ENCODE results near the gene FREM1.

FREM1 gene

GRCh38 chr9:14741369-14741768 is 168.9 kb downstream of the FREM1 start:
- H3K4me1 ChIP-seq (ENCODE audit: insufficient read depth, insufficient read length): no peaks in the 10 kb centered on the region
- H3K27me3 ChIP-seq (ENCODE audit: insufficient read depth, insufficient read length): no peaks in the 10 kb centered on the region
- H3K9me3 ChIP-seq (ENCODE audit: insufficient read depth, low read length): 0 out of 2 replicates have a peak, but pooled peaks cover 3% of the 10 kb centered on the region
- TF ChIP-seq ZNF274 (IDR thresholded peaks at IDR 0.05; ENCODE audit: low read depth, low read length) (no peak), SUZ12 (IDR thresholded peaks at IDR 0.05; ENCODE audit: extremely low read depth, insufficient read depth, insufficient read length) (no peak), YY1 (IDR thresholded peaks at IDR 0.05; ENCODE audit: insufficient read depth, insufficient read length) (no peak)
- H3K4me3 ChIP-seq (ENCODE audit: insufficient read length, low read depth): no peak overlapping the region
- DNase-seq (ENCODE audit: low read depth, low spot score): no peak
- H3K36me3 ChIP-seq (ENCODE audit: insufficient read depth, insufficient read length, low read length): no peaks in the 10 kb centered on the region
- H3K9ac ChIP-seq (ENCODE audit: insufficient read length, low read depth): no peak overlapping the region

GRCh38 chr9:14733133-14733532 is 177.1 kb downstream of the FREM1 start:
- no peaks in the 10 kb centered on the region for H3K9me3 ChIP-seq (ENCODE audit: insufficient read depth, low read length)
- H3K9ac ChIP-seq (ENCODE audit: insufficient read length, low read depth): no peak overlapping the region
- no peak overlapping the region for H3K4me3 ChIP-seq (ENCODE audit: insufficient read length, low read depth)
- no peaks in the 10 kb centered on the region for H3K4me1 ChIP-seq (ENCODE audit: insufficient read depth, insufficient read length)
- no peak for TF ChIP-seq SUZ12 (IDR thresholded peaks at IDR 0.05; ENCODE audit: extremely low read depth, insufficient read depth, insufficient read length)
- no peak for TF ChIP-seq ZNF274 (IDR thresholded peaks at IDR 0.05; ENCODE audit: low read depth, low read length)
- TF ChIP-seq YY1 (IDR thresholded peaks at IDR 0.05; ENCODE audit: insufficient read depth, insufficient read length): no peak
- H3K36me3 ChIP-seq (ENCODE audit: insufficient read depth, insufficient read length, low read length): no peaks in the 10 kb centered on the region
- no peak for DNase-seq (ENCODE audit: low read depth, low spot score)
- H3K27me3 ChIP-seq (ENCODE audit: insufficient read depth, insufficient read length): peaks cover 20% of the 10 kb centered on the region

- H3K9me3 ChIP-seq (ENCODE audit: insufficient read depth, low read length): no peaks in the 10 kb centered on the region
- TF ChIP-seq YY1 (IDR thresholded peaks at IDR 0.05; ENCODE audit: insufficient read depth, insufficient read length): no peak
- no peak for TF ChIP-seq SUZ12 (IDR thresholded peaks at IDR 0.05; ENCODE audit: extremely low read depth, insufficient read depth, insufficient read length)
- TF ChIP-seq ZNF274 (IDR thresholded peaks at IDR 0.05; ENCODE audit: low read depth, low read length): no peak
- H3K36me3 ChIP-seq (ENCODE audit: insufficient read depth, insufficient read length, low read length): no peaks in the 10 kb centered on the region
- no peak overlapping the region for H3K4me3 ChIP-seq (ENCODE audit: insufficient read length, low read depth)
- no peak overlapping the region for H3K9ac ChIP-seq (ENCODE audit: insufficient read length, low read depth)
- peaks cover 37% of the 10 kb centered on the region for H3K27me3 ChIP-seq (ENCODE audit: insufficient read depth, insufficient read length)
- DNase-seq (ENCODE audit: low read depth, low spot score): no peak
- H3K4me1 ChIP-seq (ENCODE audit: insufficient read depth, insufficient read length): no peaks in the 10 kb centered on the region
These were observed 178.8 kb downstream of the FREM1 start for GRCh38 chr9:14731294-14731981.

GRCh38 chr9:14730461-14730898 is 179.7 kb downstream of the FREM1 start:
- no peaks in the 10 kb centered on the region for H3K4me1 ChIP-seq (ENCODE audit: insufficient read depth, insufficient read length)
- H3K36me3 ChIP-seq (ENCODE audit: insufficient read depth, insufficient read length, low read length): no peaks in the 10 kb centered on the region
- H3K4me3 ChIP-seq (ENCODE audit: insufficient read length, low read depth): no peak overlapping the region
- no peak overlapping the region for H3K9ac ChIP-seq (ENCODE audit: insufficient read length, low read depth)
- H3K9me3 ChIP-seq (ENCODE audit: insufficient read depth, low read length): no peaks in the 10 kb centered on the region
- peaks cover 47% of the 10 kb centered on the region for H3K27me3 ChIP-seq (ENCODE audit: insufficient read depth, insufficient read length)
- no peak for TF ChIP-seq ZNF274 (IDR thresholded peaks at IDR 0.05; ENCODE audit: low read depth, low read length)
- no peak for TF ChIP-seq YY1 (IDR thresholded peaks at IDR 0.05; ENCODE audit: insufficient read depth, insufficient read length)
- no peak for TF ChIP-seq SUZ12 (IDR thresholded peaks at IDR 0.05; ENCODE audit: extremely low read depth, insufficient read depth, insufficient read length)
- no peak for DNase-seq (ENCODE audit: low read depth, low spot score)

GRCh38 chr9:14723301-14723700 is 186.9 kb downstream of the FREM1 start:
- no peaks in the 10 kb centered on the region for H3K9me3 ChIP-seq (ENCODE audit: insufficient read depth, low read length)
- no peak overlapping the region for H3K4me3 ChIP-seq (ENCODE audit: insufficient read length, low read depth)
- H3K9ac ChIP-seq (ENCODE audit: insufficient read length, low read depth): no peak overlapping the region
- TF ChIP-seq YY1 (IDR thresholded peaks at IDR 0.05; ENCODE audit: insufficient read depth, insufficient read length) (no peak), ZNF274 (IDR thresholded peaks at IDR 0.05; ENCODE audit: low read depth, low read length) (no peak), SUZ12 (IDR thresholded peaks at IDR 0.05; ENCODE audit: extremely low read depth, insufficient read depth, insufficient read length) (no peak)
- H3K27me3 ChIP-seq (ENCODE audit: insufficient read depth, insufficient read length): peaks cover 99% of the 10 kb centered on the region
- H3K4me1 ChIP-seq (ENCODE audit: insufficient read depth, insufficient read length): peaks cover 8% of the 10 kb centered on the region
- H3K36me3 ChIP-seq (ENCODE audit: insufficient read depth, insufficient read length, low read length): no peaks in the 10 kb centered on the region
- DNase-seq (ENCODE audit: low read depth, low spot score): no peak

- Histone ChIP-seq H3K9me3 (ENCODE audit: insufficient read depth, low read length) (no peaks in the 10 kb centered on the region), H3K4me1 (ENCODE audit: insufficient read depth, insufficient read length) (peaks cover 8% of the 10 kb centered on the region), H3K4me3 (ENCODE audit: insufficient read length, low read depth) (no peak within 1 kb of the TSS), H3K27me3 (ENCODE audit: insufficient read depth, insufficient read length) (peaks cover 100% of the 10 kb centered on the region), H3K36me3 (ENCODE audit: insufficient read depth, insufficient read length, low read length) (no peaks in the 10 kb centered on the region), H3K9ac (ENCODE audit: insufficient read length, low read depth) (no peak within 1 kb of the TSS)
- TF ChIP-seq YY1 (IDR thresholded peaks at IDR 0.05; ENCODE audit: insufficient read depth, insufficient read length): no peak
- TF ChIP-seq ZNF274 (IDR thresholded peaks at IDR 0.05; ENCODE audit: low read depth, low read length): no peak
- TF ChIP-seq SUZ12 (IDR thresholded peaks at IDR 0.05; ENCODE audit: extremely low read depth, insufficient read depth, insufficient read length): no peak
- DNase-seq (ENCODE audit: low read depth, low spot score): peak; percentile 87
These were observed 187.7 kb downstream of the FREM1 start, which contains the start of gene CER1 for GRCh38 chr9:14722391-14723035. CER1 (minus strand) TSS chr9:14722733; CDS start chr9:14722672, 61 bp downstream.

- peaks cover 8% of the 10 kb centered on the region for H3K4me1 ChIP-seq (ENCODE audit: insufficient read depth, insufficient read length)
- TF ChIP-seq ZNF274 (IDR thresholded peaks at IDR 0.05; ENCODE audit: low read depth, low read length) (no peak), SUZ12 (IDR thresholded peaks at IDR 0.05; ENCODE audit: extremely low read depth, insufficient read depth, insufficient read length) (no peak), YY1 (IDR thresholded peaks at IDR 0.05; ENCODE audit: insufficient read depth, insufficient read length) (no peak)
- H3K9ac ChIP-seq (ENCODE audit: insufficient read length, low read depth): no peak overlapping the region
- H3K9me3 ChIP-seq (ENCODE audit: insufficient read depth, low read length): no peaks in the 10 kb centered on the region
- no peak overlapping the region for H3K4me3 ChIP-seq (ENCODE audit: insufficient read length, low read depth)
- H3K27me3 ChIP-seq (ENCODE audit: insufficient read depth, insufficient read length): peaks cover 74% of the 10 kb centered on the region
- DNase-seq (ENCODE audit: low read depth, low spot score): no peak
- no peaks in the 10 kb centered on the region for H3K36me3 ChIP-seq (ENCODE audit: insufficient read depth, insufficient read length, low read length)
These were observed 190.9 kb downstream of the FREM1 start for GRCh38 chr9:14719231-14719923.

All from NT2/D1 (cell line).